Measurements from ENCODE around the gene RPS6KB2.
"Not testable (repeated sequence)": the region's sequence is repeated elsewhere in the genome, so short reads cannot be mapped to it uniquely, and the experiment has no call there.

Gene RPS6KB2

GRCh38 chr11:67469508-67469811 is 41.2 kb downstream of the RPS6KB2 start:
- no peak for DNase-seq (ENCODE audit: extremely low read depth, low read depth)
- peak overlapping the region; percentile 55 for H3K4me3 ChIP-seq (replicated peaks; ENCODE audit: low read depth, low read length)
- TF ChIP-seq CTCF (IDR thresholded peaks at IDR 0.05; ENCODE audit: low read depth, low read length, missing control alignments) = no peak

GRCh38 chr11:67470337-67471002 is 42.2 kb downstream of the RPS6KB2 start:
- H3K4me3 ChIP-seq (replicated peaks; ENCODE audit: low read depth, low read length) = no peak overlapping the region
- no peak for DNase-seq (ENCODE audit: extremely low read depth, low read depth)
- no peak for TF ChIP-seq CTCF (IDR thresholded peaks at IDR 0.05; ENCODE audit: low read depth, low read length, missing control alignments)

GRCh38 chr11:67472882-67473281 is 44.6 kb downstream of the RPS6KB2 start:
- DNase-seq (ENCODE audit: extremely low read depth, low read depth) = no peak
- H3K4me3 ChIP-seq (replicated peaks; ENCODE audit: low read depth, low read length) = no peak overlapping the region
- no peak for TF ChIP-seq CTCF (IDR thresholded peaks at IDR 0.05; ENCODE audit: low read depth, low read length, missing control alignments)

- DNase-seq (ENCODE audit: extremely low read depth, low read depth); H3K4me3 ChIP-seq (replicated peaks; ENCODE audit: low read depth, low read length): not testable (repeated sequence)
Observed at GRCh38 chr11:67476692-67477091, 48.4 kb downstream of the RPS6KB2 start.

- DNase-seq (ENCODE audit: extremely low read depth, low read depth); H3K4me3 ChIP-seq (replicated peaks; ENCODE audit: low read depth, low read length): not testable (repeated sequence)
Observed at GRCh38 chr11:67477344-67478050, 49.2 kb downstream of the RPS6KB2 start.

- no peak for DNase-seq (ENCODE audit: extremely low read depth, low read depth)
- no peak for TF ChIP-seq CTCF (IDR thresholded peaks at IDR 0.05; ENCODE audit: low read depth, low read length, missing control alignments)
- H3K4me3 ChIP-seq (replicated peaks; ENCODE audit: low read depth, low read length) = peak overlapping the region; percentile 57
Observed at GRCh38 chr11:67482275-67482826, 54.1 kb downstream of the RPS6KB2 start.

- H3K4me3 ChIP-seq (replicated peaks; ENCODE audit: low read depth, low read length) = peak within 1 kb of the TSS; percentile 57
- peak; percentile 97 for DNase-seq (ENCODE audit: extremely low read depth, low read depth)
- no peak for TF ChIP-seq CTCF (IDR thresholded peaks at IDR 0.05; ENCODE audit: low read depth, low read length, missing control alignments)
Observed at GRCh38 chr11:67482827-67483798, 54.8 kb downstream of the RPS6KB2 start, which contains the start of gene AIP. AIP (plus strand) TSS chr11:67483026; CDS start chr11:67483159, 133 bp downstream.
